ENCODE measurements around the gene TAS2R4. TPM values are rescaled to one million over a fixed set of nuclear protein-coding genes. Genes with fewer than 3 reads are reported as not detected.

TAS2R4 gene
- total RNA-seq, 1 experiment from 2014 or later: 0.72 TPM

DNA sequence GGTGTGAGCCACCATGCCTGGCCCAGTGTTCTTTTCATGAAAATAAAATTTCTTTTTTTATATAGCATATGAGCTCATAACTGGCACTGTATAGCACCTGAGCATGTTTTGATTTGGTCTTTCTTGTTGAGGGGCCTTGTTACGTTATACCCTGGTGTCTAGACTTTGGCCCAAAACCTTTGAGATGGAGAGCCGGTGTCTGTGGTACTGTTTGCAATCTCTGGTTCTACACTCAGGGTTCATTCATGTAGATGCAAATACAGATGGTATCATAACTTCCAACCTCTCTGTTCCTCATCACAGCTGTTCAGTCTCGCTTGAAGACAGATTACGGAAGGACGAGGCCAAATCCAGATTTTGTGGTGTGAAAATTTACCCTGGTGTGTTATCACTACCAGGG is 13.4 kb downstream of the TAS2R4 start, which contains the start of gene TAS2R5:
TSS of gene TAS2R5 (plus strand) at position 301 of the 400 bp plus-strand sequence. CDS start 145 bp downstream, outside the sequence.
- POLR2A ChIA-PET: no interaction called here
- H3K9me3 Mint-ChIP-seq: no peaks in the 10 kb centered on the region
- no peaks in the 10 kb centered on the region for H3K4me1 Mint-ChIP-seq
- DNase-seq (ENCODE audit: low spot score): no peak
- H3K36me3 Mint-ChIP-seq: peaks cover 3% of the 10 kb centered on the region; the same call in 1 of the 2 replicates
- no peak for TF ChIP-seq ZNF416 (CRISPR knock-in tag; IDR thresholded peaks at IDR 0.05)
- H3K4me3 Mint-ChIP-seq: no peak within 1 kb of the TSS
- H3K27me3 Mint-ChIP-seq (ENCODE audit: low read depth): no peaks in the 10 kb centered on the region
- no peak within 1 kb of the TSS for H3K27ac Mint-ChIP-seq
- ATAC-seq: no peak
- CTCF ChIA-PET: no interaction called here

DNA sequence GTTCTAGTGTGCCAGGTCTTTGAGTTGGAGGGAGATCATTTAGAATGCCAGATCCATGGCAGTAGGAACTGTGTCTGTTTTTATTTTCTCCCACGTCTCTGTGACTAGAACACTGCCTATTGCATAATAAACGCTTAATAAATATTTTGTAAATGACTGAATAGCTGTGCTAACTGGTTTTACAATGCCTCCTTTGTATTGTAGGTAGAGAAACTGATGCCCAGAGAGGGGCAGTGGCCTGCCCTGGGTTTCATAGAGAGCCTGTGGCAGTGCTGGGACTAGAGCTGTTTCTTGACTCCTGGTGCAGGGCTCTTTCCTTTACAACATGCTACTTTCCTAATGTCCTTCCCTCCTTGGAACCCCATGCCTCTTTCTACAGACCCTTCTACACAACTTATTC is 16.1 kb downstream of the TAS2R4 start:
- peaks cover 3% of the 10 kb centered on the region; the same call in 1 of the 2 replicates for H3K36me3 Mint-ChIP-seq
- no peaks in the 10 kb centered on the region for H3K9me3 Mint-ChIP-seq
- H3K27ac Mint-ChIP-seq: no peak overlapping the region
- CTCF ChIA-PET: interaction anchor here (0.5 kb wide), 1 partner anchor 41 kb away, joined by 3 read pairs; no protein-coding TSS in a partner anchor
- TF ChIP-seq, protein P1, sequence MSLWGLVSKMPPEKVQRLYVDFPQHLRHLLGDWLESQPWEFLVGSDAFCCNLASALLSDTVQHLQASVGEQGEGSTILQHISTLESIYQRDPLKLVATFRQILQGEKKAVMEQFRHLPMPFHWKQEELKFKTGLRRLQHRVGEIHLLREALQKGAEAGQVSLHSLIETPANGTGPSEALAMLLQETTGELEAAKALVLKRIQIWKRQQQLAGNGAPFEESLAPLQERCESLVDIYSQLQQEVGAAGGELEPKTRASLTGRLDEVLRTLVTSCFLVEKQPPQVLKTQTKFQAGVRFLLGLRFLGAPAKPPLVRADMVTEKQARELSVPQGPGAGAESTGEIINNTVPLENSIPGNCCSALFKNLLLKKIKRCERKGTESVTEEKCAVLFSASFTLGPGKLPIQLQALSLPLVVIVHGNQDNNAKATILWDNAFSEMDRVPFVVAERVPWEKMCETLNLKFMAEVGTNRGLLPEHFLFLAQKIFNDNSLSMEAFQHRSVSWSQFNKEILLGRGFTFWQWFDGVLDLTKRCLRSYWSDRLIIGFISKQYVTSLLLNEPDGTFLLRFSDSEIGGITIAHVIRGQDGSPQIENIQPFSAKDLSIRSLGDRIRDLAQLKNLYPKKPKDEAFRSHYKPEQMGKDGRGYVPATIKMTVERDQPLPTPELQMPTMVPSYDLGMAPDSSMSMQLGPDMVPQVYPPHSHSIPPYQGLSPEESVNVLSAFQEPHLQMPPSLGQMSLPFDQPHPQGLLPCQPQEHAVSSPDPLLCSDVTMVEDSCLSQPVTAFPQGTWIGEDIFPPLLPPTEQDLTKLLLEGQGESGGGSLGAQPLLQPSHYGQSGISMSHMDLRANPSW (CRISPR knock-in tag; conservative IDR thresholded peaks at IDR 0.05; ENCODE audit: low read depth): no peak
- TF ChIP-seq NFE2L1 (CRISPR knock-in tag; IDR thresholded peaks at IDR 0.05): no peak
- no peak for TF ChIP-seq KAT7 (CRISPR knock-in tag; IDR thresholded peaks at IDR 0.05; ENCODE audit: borderline replicate concordance)
- TF ChIP-seq CREM (CRISPR knock-in tag; IDR thresholded peaks at IDR 0.05): no peak
- no peak for TF ChIP-seq NFYB (CRISPR knock-in tag; conservative IDR thresholded peaks at IDR 0.05; ENCODE audit: low read depth)
- TF ChIP-seq RELA (CRISPR knock-in tag; IDR thresholded peaks at IDR 0.05; ENCODE audit: borderline replicate concordance): no peak
- no peak for TF ChIP-seq TEAD4 (CRISPR knock-in tag; IDR thresholded peaks at IDR 0.05)
- TF ChIP-seq ATF1 (CRISPR knock-in tag; IDR thresholded peaks at IDR 0.05): no peak
- TF ChIP-seq ZNF138 (CRISPR knock-in tag; conservative IDR thresholded peaks at IDR 0.05): no peak
- TF ChIP-seq NR2C2 (CRISPR knock-in tag; IDR thresholded peaks at IDR 0.05): no peak
- TF ChIP-seq, protein P2, sequence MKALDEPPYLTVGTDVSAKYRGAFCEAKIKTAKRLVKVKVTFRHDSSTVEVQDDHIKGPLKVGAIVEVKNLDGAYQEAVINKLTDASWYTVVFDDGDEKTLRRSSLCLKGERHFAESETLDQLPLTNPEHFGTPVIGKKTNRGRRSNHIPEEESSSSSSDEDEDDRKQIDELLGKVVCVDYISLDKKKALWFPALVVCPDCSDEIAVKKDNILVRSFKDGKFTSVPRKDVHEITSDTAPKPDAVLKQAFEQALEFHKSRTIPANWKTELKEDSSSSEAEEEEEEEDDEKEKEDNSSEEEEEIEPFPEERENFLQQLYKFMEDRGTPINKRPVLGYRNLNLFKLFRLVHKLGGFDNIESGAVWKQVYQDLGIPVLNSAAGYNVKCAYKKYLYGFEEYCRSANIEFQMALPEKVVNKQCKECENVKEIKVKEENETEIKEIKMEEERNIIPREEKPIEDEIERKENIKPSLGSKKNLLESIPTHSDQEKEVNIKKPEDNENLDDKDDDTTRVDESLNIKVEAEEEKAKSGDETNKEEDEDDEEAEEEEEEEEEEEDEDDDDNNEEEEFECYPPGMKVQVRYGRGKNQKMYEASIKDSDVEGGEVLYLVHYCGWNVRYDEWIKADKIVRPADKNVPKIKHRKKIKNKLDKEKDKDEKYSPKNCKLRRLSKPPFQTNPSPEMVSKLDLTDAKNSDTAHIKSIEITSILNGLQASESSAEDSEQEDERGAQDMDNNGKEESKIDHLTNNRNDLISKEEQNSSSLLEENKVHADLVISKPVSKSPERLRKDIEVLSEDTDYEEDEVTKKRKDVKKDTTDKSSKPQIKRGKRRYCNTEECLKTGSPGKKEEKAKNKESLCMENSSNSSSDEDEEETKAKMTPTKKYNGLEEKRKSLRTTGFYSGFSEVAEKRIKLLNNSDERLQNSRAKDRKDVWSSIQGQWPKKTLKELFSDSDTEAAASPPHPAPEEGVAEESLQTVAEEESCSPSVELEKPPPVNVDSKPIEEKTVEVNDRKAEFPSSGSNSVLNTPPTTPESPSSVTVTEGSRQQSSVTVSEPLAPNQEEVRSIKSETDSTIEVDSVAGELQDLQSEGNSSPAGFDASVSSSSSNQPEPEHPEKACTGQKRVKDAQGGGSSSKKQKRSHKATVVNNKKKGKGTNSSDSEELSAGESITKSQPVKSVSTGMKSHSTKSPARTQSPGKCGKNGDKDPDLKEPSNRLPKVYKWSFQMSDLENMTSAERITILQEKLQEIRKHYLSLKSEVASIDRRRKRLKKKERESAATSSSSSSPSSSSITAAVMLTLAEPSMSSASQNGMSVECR (CRISPR knock-in tag; IDR thresholded peaks at IDR 0.05; ENCODE audit: borderline replicate concordance): no peak
- TF ChIP-seq, protein P3, sequence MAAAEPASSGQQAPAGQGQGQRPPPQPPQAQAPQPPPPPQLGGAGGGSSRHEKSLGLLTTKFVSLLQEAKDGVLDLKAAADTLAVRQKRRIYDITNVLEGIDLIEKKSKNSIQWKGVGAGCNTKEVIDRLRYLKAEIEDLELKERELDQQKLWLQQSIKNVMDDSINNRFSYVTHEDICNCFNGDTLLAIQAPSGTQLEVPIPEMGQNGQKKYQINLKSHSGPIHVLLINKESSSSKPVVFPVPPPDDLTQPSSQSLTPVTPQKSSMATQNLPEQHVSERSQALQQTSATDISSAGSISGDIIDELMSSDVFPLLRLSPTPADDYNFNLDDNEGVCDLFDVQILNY (CRISPR knock-in tag; IDR thresholded peaks at IDR 0.05): no peak
- TF ChIP-seq ZNF219 (CRISPR knock-in tag; IDR thresholded peaks at IDR 0.05; ENCODE audit: borderline replicate concordance): no peak
- no peak for TF ChIP-seq GRHL2 (CRISPR knock-in tag; IDR thresholded peaks at IDR 0.05; ENCODE audit: insufficient replicate concordance, severe bottlenecking)
- H3K27me3 Mint-ChIP-seq (ENCODE audit: low read depth): no peaks in the 10 kb centered on the region
- POLR2A ChIA-PET: no interaction called here
- ATAC-seq: no peak
- no peak overlapping the region for H3K4me3 Mint-ChIP-seq
- H3K4me1 Mint-ChIP-seq: no peaks in the 10 kb centered on the region
- DNase-seq (ENCODE audit: low spot score): no peak

DNA sequence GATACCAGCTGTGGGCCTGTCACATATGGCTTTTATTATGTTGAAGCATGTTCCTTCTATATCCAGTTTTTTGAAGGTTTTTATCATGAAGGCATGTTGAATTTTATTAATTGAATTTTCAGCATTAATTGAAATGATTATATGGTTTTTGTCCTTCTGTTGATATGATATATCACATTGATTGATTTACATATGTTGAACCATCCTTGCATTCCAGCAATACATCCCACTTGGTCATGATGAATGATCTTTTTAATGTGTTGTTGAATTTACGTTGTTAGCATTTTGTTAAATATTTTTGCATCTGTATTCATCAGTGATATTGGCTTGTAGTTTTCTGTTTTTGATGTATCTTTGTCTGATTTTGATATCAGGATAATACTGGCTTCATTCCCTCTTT is 43.6 kb downstream of the TAS2R4 start:
- Mint-ChIP-seq H3K36me3 (peaks cover 42% of the 10 kb centered on the region), H3K4me3 (no peak overlapping the region), H3K4me1 (peaks cover 4% of the 10 kb centered on the region), H3K9me3 (peaks cover 54% of the 10 kb centered on the region), H3K27ac (no peak overlapping the region), H3K27me3 (ENCODE audit: low read depth) (no peaks in the 10 kb centered on the region; the same call in 1 of the 2 replicates)
- ATAC-seq (no peak), DNase-seq (ENCODE audit: low spot score) (no peak)
- ChIA-PET POLR2A (no interaction called here), CTCF (no interaction called here)
- TF ChIP-seq RELA (CRISPR knock-in tag; IDR thresholded peaks at IDR 0.05; ENCODE audit: borderline replicate concordance) (no peak), ZNF121 (CRISPR knock-in tag; IDR thresholded peaks at IDR 0.05) (no peak), FOXK1 (CRISPR knock-in tag; IDR thresholded peaks at IDR 0.05) (no peak), NFYB (CRISPR knock-in tag; conservative IDR thresholded peaks at IDR 0.05; ENCODE audit: low read depth) (no peak)
- TF ChIP-seq, protein P4, sequence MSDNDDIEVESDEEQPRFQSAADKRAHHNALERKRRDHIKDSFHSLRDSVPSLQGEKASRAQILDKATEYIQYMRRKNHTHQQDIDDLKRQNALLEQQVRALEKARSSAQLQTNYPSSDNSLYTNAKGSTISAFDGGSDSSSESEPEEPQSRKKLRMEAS (CRISPR knock-in tag; IDR thresholded peaks at IDR 0.05): no peak
- TF ChIP-seq, protein P5, sequence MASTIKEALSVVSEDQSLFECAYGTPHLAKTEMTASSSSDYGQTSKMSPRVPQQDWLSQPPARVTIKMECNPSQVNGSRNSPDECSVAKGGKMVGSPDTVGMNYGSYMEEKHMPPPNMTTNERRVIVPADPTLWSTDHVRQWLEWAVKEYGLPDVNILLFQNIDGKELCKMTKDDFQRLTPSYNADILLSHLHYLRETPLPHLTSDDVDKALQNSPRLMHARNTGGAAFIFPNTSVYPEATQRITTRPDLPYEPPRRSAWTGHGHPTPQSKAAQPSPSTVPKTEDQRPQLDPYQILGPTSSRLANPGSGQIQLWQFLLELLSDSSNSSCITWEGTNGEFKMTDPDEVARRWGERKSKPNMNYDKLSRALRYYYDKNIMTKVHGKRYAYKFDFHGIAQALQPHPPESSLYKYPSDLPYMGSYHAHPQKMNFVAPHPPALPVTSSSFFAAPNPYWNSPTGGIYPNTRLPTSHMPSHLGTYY (CRISPR knock-in tag; IDR thresholded peaks at IDR 0.05): no peak
- TF ChIP-seq, protein P6, sequence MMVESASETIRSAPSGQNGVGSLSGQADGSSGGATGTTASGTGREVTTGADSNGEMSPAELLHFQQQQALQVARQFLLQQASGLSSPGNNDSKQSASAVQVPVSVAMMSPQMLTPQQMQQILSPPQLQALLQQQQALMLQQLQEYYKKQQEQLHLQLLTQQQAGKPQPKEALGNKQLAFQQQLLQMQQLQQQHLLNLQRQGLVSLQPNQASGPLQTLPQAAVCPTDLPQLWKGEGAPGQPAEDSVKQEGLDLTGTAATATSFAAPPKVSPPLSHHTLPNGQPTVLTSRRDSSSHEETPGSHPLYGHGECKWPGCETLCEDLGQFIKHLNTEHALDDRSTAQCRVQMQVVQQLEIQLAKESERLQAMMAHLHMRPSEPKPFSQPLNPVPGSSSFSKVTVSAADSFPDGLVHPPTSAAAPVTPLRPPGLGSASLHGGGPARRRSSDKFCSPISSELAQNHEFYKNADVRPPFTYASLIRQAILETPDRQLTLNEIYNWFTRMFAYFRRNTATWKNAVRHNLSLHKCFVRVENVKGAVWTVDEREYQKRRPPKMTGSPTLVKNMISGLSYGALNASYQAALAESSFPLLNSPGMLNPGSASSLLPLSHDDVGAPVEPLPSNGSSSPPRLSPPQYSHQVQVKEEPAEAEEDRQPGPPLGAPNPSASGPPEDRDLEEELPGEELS (CRISPR knock-in tag; IDR thresholded peaks at IDR 0.05): no peak

Measured in WTC11 (cell line).